ENCODE data around the gene TTC17. TPM values are rescaled to one million over a fixed set of nuclear protein-coding genes. Genes with fewer than 3 reads are reported as not detected.

Gene TTC17
- total RNA-seq, 2 experiments from 2014 or later: 72.9 to 77.3 TPM

- H3K27me3 ChIP-seq (ENCODE audit: control insufficient read depth in 1 of 2, insufficient read depth in 2 of 2, low read length in 2 of 2): no peaks in the 10 kb centered on the region
- no peak for TF ChIP-seq CTCF (IDR thresholded peaks at IDR 0.05)
- no peak overlapping the region for H3K4me3 ChIP-seq (ENCODE audit: low read length)
- Mint-ChIP-seq H3K4me1 (ENCODE audit: low read depth) (no peaks in the 10 kb centered on the region), H3K27me3 (no peaks in the 10 kb centered on the region), H3K36me3 (ENCODE audit: low read depth) (peaks cover 99% of the 10 kb centered on the region), H3K9me3 (no peaks in the 10 kb centered on the region), H3K27ac (no peak overlapping the region), H3K4me3 (no peak overlapping the region)
- intact Hi-C loops (cut with DNase I, micrococcal nuclease): no loop called here
- peaks cover 81% of the 10 kb centered on the region for H3K36me3 ChIP-seq (ENCODE audit: insufficient read depth, low read length)
- CTCF ChIA-PET: no interaction called here
- POLR2A ChIA-PET: no interaction called here
- H3K9me3 ChIP-seq (ENCODE audit: control insufficient read depth in 1 of 2, insufficient read depth in 1 of 2, low read length in 2 of 2): no peaks in the 10 kb centered on the region
- no peaks in the 10 kb centered on the region for H3K4me1 ChIP-seq (ENCODE audit: insufficient read depth, low read length)
- H3K27ac ChIP-seq (ENCODE audit: low read depth in 1 of 2, low read length in 2 of 2): no peak overlapping the region
- DNase-seq (no peak), ATAC-seq (ENCODE audit: poor library complexity) (no peak)
Measured at GRCh38 chr11:43440486-43440885, 81.8 kb downstream of the TTC17 start.

- ChIA-PET CTCF (no interaction called here), POLR2A (no interaction called here)
- Mint-ChIP-seq H3K27ac (no peak overlapping the region), H3K36me3 (ENCODE audit: low read depth) (peaks cover 99% of the 10 kb centered on the region), H3K4me3 (no peak overlapping the region), H3K27me3 (no peaks in the 10 kb centered on the region), H3K4me1 (ENCODE audit: low read depth) (no peaks in the 10 kb centered on the region), H3K9me3 (no peaks in the 10 kb centered on the region)
- no peaks in the 10 kb centered on the region for H3K9me3 ChIP-seq (ENCODE audit: control insufficient read depth in 1 of 2, insufficient read depth in 1 of 2, low read length in 2 of 2)
- DNase-seq (no peak), ATAC-seq (ENCODE audit: poor library complexity) (no peak)
- no peaks in the 10 kb centered on the region for H3K4me1 ChIP-seq (ENCODE audit: insufficient read depth, low read length)
- H3K4me3 ChIP-seq (ENCODE audit: low read length): no peak overlapping the region
- peaks cover 93% of the 10 kb centered on the region for H3K36me3 ChIP-seq (ENCODE audit: insufficient read depth, low read length)
- H3K27ac ChIP-seq (ENCODE audit: low read depth in 1 of 2, low read length in 2 of 2): no peak overlapping the region
- intact Hi-C loops (cut with DNase I, micrococcal nuclease): no loop called here
- H3K27me3 ChIP-seq (ENCODE audit: control insufficient read depth in 1 of 2, insufficient read depth in 2 of 2, low read length in 2 of 2): no peaks in the 10 kb centered on the region
- TF ChIP-seq CTCF (IDR thresholded peaks at IDR 0.05): no peak
Measured at GRCh38 chr11:43443811-43444210, 85.1 kb downstream of the TTC17 start.

- ChIA-PET CTCF (no interaction called here), POLR2A (no interaction called here)
- Histone ChIP-seq H3K4me1 (ENCODE audit: insufficient read depth, low read length) (no peaks in the 10 kb centered on the region), H3K27ac (ENCODE audit: low read depth in 1 of 2, low read length in 2 of 2) (no peak overlapping the region), H3K36me3 (ENCODE audit: insufficient read depth, low read length) (peaks cover 96% of the 10 kb centered on the region), H3K9me3 (ENCODE audit: control insufficient read depth in 1 of 2, insufficient read depth in 1 of 2, low read length in 2 of 2) (no peaks in the 10 kb centered on the region), H3K27me3 (ENCODE audit: control insufficient read depth in 1 of 2, insufficient read depth in 2 of 2, low read length in 2 of 2) (no peaks in the 10 kb centered on the region), H3K4me3 (ENCODE audit: low read length) (no peak overlapping the region)
- no peak for ATAC-seq (ENCODE audit: poor library complexity)
- no peaks in the 10 kb centered on the region for H3K4me1 Mint-ChIP-seq (ENCODE audit: low read depth)
- no peak for TF ChIP-seq CTCF (IDR thresholded peaks at IDR 0.05)
- H3K27ac Mint-ChIP-seq: no peak overlapping the region
- H3K9me3 Mint-ChIP-seq: no peaks in the 10 kb centered on the region
- no peak overlapping the region for H3K4me3 Mint-ChIP-seq
- intact Hi-C loops (cut with DNase I, micrococcal nuclease): no loop called here
- H3K36me3 Mint-ChIP-seq (ENCODE audit: low read depth): peaks cover 100% of the 10 kb centered on the region
- no peak for DNase-seq
- no peaks in the 10 kb centered on the region for H3K27me3 Mint-ChIP-seq
Measured at GRCh38 chr11:43447151-43447550, 88.4 kb downstream of the TTC17 start.

Data from CD4-positive, alpha-beta T cell (primary cell).